Endothelial cell of umbilical vein (primary cell): ENCODE data around the gene MOB3B. TPM values are rescaled to one million over a fixed set of nuclear protein-coding genes. Genes with fewer than 3 reads are reported as not detected.

Experiments
- BruUV-seq: library from RNA; stranded (reverse); fragments of 400-500 nt; replicated peaks from 2 replicates; lab custom pipeline; 2021; lab: Mats Ljungman, UMichigan
- CTCF ChIA-PET: fragments of 300-600, 350-600 bp; sonication (Branson Sonifier 250); formaldehyde crosslinking; loops from one replicate; lab custom pipeline; 2021; ENCODE audit warnings: antibody characterized with exemption, inconsistent platforms; lab: Charles Lee
- POLR2A ChIA-PET: fragments of 300-600, 350-600 bp; sonication (Branson Sonifier 250); formaldehyde crosslinking; loops from one replicate; lab custom pipeline; 2021; ENCODE audit warnings: antibody characterized with exemption, inconsistent platforms; lab: Charles Lee
- DNase-seq: peaks from one replicate; pipeline ENCODE4 v3.0.0-alpha.2; 2011; ENCODE audit warnings: low read depth, low spot score
- FAIRE-seq: peaks from 2 replicates; lab custom pipeline; 2011; peaks lifted over from hg19 to GRCh38; lab: Jason Lieb, UNC
- H2AFZ ChIP-seq: 2 replicates; pipeline ENCODE4 v1.6.0; 2012; ENCODE audit warnings: low read depth, low read length, control low read depth, inconsistent platforms
- H3K27ac ChIP-seq: 2 replicates; pipeline ENCODE4 v1.5.1; 2011; ENCODE audit warnings: low read depth, mild to moderate bottlenecking, control low read depth, low read length, moderate library complexity; ENCODE audit not compliant: insufficient read depth
- H3K27me3 ChIP-seq, 2 experiments: 2 replicates each; pipeline versions ENCODE4 v1.6.0 to v1.6.1; 2011; ENCODE audit warnings: low read length in 2 of 2, mixed read lengths in 1 of 2; ENCODE audit not compliant: control insufficient read depth in 2 of 2, insufficient read depth in 2 of 2
- H3K36me3 ChIP-seq, 2 experiments: 2 replicates in 1 of 2; 3 replicates in 1 of 2; pipeline ENCODE4 v1.5.1; 2011; ENCODE audit warnings: low read length in 2 of 2, mild to moderate bottlenecking in 1 of 2, moderate library complexity in 1 of 2; ENCODE audit not compliant: control insufficient read depth in 2 of 2, insufficient read depth in 2 of 2; ENCODE audit errors: extremely low read depth in 1 of 2
- H3K4me1 ChIP-seq: 3 replicates; pipeline ENCODE4 v1.5.1; 2011; ENCODE audit warnings: mild to moderate bottlenecking, low read length; ENCODE audit not compliant: control insufficient read depth, insufficient read depth; ENCODE audit errors: extremely low read depth
- H3K4me2 ChIP-seq: 2 replicates; pipeline ENCODE4 v1.6.1; 2011; ENCODE audit warnings: low read length, control low read depth, mixed read lengths; ENCODE audit not compliant: insufficient read depth
- H3K4me3 ChIP-seq, 3 experiments: fragments of 200-600 bp in 1 of 3; sonication (generic), shearing (Covaris generic) in 1 of 3; replicated peaks in 1 of 3; 2 replicates each; pipeline ENCODE4 v1.5.1; 2011 to 2016; ENCODE audit warnings: control low read depth in 3 of 3, low read length in 3 of 3, mild to moderate bottlenecking in 2 of 3, inconsistent platforms in 1 of 3, low read depth in 1 of 3, moderate library complexity in 1 of 3; ENCODE audit not compliant: insufficient read depth in 1 of 3
- H3K79me2 ChIP-seq: 2 replicates; pipeline ENCODE4 v1.6.0; 2012; ENCODE audit warnings: low read length, inconsistent platforms; ENCODE audit not compliant: control insufficient read depth, insufficient read depth
- H3K9ac ChIP-seq: replicated peaks from 2 replicates; pipeline ENCODE3; 2011; ENCODE audit warnings: low read length, control low read depth; ENCODE audit not compliant: insufficient read depth; ENCODE audit errors: extremely low read depth
- H3K9me1 ChIP-seq: replicated peaks from 3 replicates; pipeline ENCODE4 v1.6.0; 2011; ENCODE audit warnings: mild to moderate bottlenecking, low read length; ENCODE audit not compliant: control insufficient read depth, insufficient read depth; ENCODE audit errors: extremely low read depth
- H3K9me3 ChIP-seq: replicated peaks from 2 replicates; pipeline ENCODE4 v1.5.1; 2012; ENCODE audit warnings: low read length, inconsistent platforms; ENCODE audit not compliant: control insufficient read depth, insufficient read depth
- H4K20me1 ChIP-seq: replicated peaks from 2 replicates; pipeline ENCODE3; 2011; ENCODE audit warnings: mild to moderate bottlenecking, low read length; ENCODE audit not compliant: control insufficient read depth, insufficient read depth; ENCODE audit errors: extremely low read depth
- CTCF ChIP-seq, 2 donors: IDR thresholded peaks; 1 replicate in 1 of 2; 2 replicates in 1 of 2; pipeline ENCODE4 v1.5.1; 2011; ENCODE audit warnings: low read length in 2 of 2, mild to moderate bottlenecking in 2 of 2, moderate library complexity in 2 of 2, control low read depth in 1 of 2, inconsistent platforms in 1 of 2, low read depth in 1 of 2; ENCODE audit not compliant: insufficient read depth in 1 of 2; ENCODE audit errors: extremely low read depth in 1 of 2
- EZH2 ChIP-seq: IDR thresholded peaks from 2 replicates; pipeline ENCODE4 v1.6.1; 2012; ENCODE audit warnings: borderline replicate concordance, low read depth, mild to moderate bottlenecking, moderate library complexity, low read length, inconsistent platforms; ENCODE audit not compliant: severe bottlenecking
- FOS ChIP-seq: IDR thresholded peaks from 2 replicates; pipeline ENCODE4 v1.6.1; 2011; ENCODE audit warnings: mild to moderate bottlenecking, low read length, moderate library complexity, borderline replicate concordance; ENCODE audit not compliant: insufficient read depth
- GATA2 ChIP-seq: IDR thresholded peaks from 2 replicates; pipeline ENCODE4 v1.7.0; 2011; ENCODE audit warnings: low read depth, mild to moderate bottlenecking, moderate library complexity, mixed read lengths, low read length; ENCODE audit not compliant: insufficient read length, insufficient read depth
- JUN ChIP-seq: IDR thresholded peaks from 2 replicates; pipeline ENCODE4 v1.6.1; 2011; ENCODE audit warnings: borderline replicate concordance, low read depth; ENCODE audit not compliant: insufficient read length, insufficient read depth
- MAX ChIP-seq: IDR thresholded peaks from 2 replicates; pipeline ENCODE4 v1.6.1; 2011; ENCODE audit not compliant: insufficient read depth, insufficient read length
- MYC ChIP-seq: IDR thresholded peaks from one replicate; pipeline ENCODE4 v1.6.1; 2011; ENCODE audit warnings: mild to moderate bottlenecking, low read depth, low read length
- POLR2A ChIP-seq: IDR thresholded peaks from 2 replicates; pipeline ENCODE4 v1.6.1; 2012; ENCODE audit warnings: low read depth, mild to moderate bottlenecking, control low read depth, low read length
- POLR2AphosphoS5 ChIP-seq: IDR thresholded peaks from 2 replicates; pipeline ENCODE4 v1.6.1; 2012; ENCODE audit warnings: low read depth, mild to moderate bottlenecking, control low read depth, low read length, moderate library complexity; ENCODE audit not compliant: insufficient read depth
- dilution Hi-C: fragments of 300-500 bp; cut with MboI; formaldehyde crosslinking; loops from one replicate; pipeline ENCODE4 v1.15.0; 2019; ENCODE audit warnings: low sequenced_read_pairs; ENCODE audit not compliant: extremely low pct_ligation_motif_present
- intact Hi-C: fragments of 100-400 bp; cut with micrococcal nuclease; formaldehyde crosslinking; loops from one replicate; pipeline ENCODE4 v1.10.0; 2022
- polyA plus RNA-seq, 4 experiments: library from polyadenylated mRNA; depleted of rRNA in 3 of 4; stranded (reverse) in 3 of 4; unstranded in 1 of 4; fragments of >200 nt; gene quantifications; 2 replicates each; pipeline versions ENCODE4 v1.2.1 to v1.2.3, GENCODE V29; 2011 to 2012; ENCODE audit warnings: missing spikeins in 1 of 4
- total RNA-seq: library from RNA; stranded (reverse); gene quantifications from 2 replicates; pipeline ENCODE4 v1.2.3, GENCODE V29; 2021

Gene MOB3B
- total and polyA plus RNA-seq, 2 donors (not counting 3 experiments of a cell fraction or from before 2014, with no cell fraction given) = 0.03 TPM; not detected in 1

- ChIA-PET CTCF (no interaction called here), POLR2A (no interaction called here)
- dilution Hi-C loops (no loop called here), intact Hi-C loops (no loop called here)
- Histone ChIP-seq H3K36me3 (no peaks in the 10 kb centered on the region), H3K4me3 (no peak overlapping the region), H3K9me3 (no peaks in the 10 kb centered on the region), H3K27me3 (no peaks in the 10 kb centered on the region), H3K79me2 (no peaks in the 10 kb centered on the region), H2AFZ (no peak overlapping the region), H3K9me1 (no peaks in the 10 kb centered on the region), H4K20me1 (no peaks in the 10 kb centered on the region), H3K4me2 (no peak overlapping the region), H3K27ac (no peak overlapping the region), H3K4me1 (peaks cover 12% of the 10 kb centered on the region), H3K9ac (no peak overlapping the region)
- DNase-seq (no peak), FAIRE-seq (no peak)
- no TSS peak for BruUV-seq
- TF ChIP-seq FOS (no peak), GATA2 (no peak), JUN (no peak), MAX (no peak), EZH2 (no peak), CTCF (IDR thresholded peaks at IDR 0.05; ENCODE audit: extremely low read depth in 1 of 2, insufficient read depth in 1 of 2, low read depth in 1 of 2, low read length in 2 of 2) (no peak), MYC (no peak), POLR2AphosphoS5 (no peak), POLR2A (no peak)
Observed at GRCh38 chr9:27496135-27496504, 33.5 kb downstream of the MOB3B start.
